IMR-90 (cell line): ENCODE data around the gene LIN37.

Experiments used
- CTCF ChIP-seq: conservative IDR thresholded peaks from 2 replicates; pipeline ENCODE4 v1.5.1; 2012; ENCODE audit warnings: mild to moderate bottlenecking, low read depth, low read length, improper control_type of control experiment
- RCOR1 ChIP-seq: IDR thresholded peaks from 2 replicates; pipeline ENCODE4 v1.6.1; 2012; ENCODE audit warnings: mild to moderate bottlenecking, low read length, improper control_type of control experiment; ENCODE audit not compliant: insufficient replicate concordance

GRCh38 chr19:35775046-35775297 lies 26.6 kb downstream of the LIN37 start:
- TF ChIP-seq RCOR1: no peak
- TF ChIP-seq CTCF: no peak
